Esophagus muscularis mucosa (tissue), 3 donors: ENCODE measurements around the gene TPGS1.

ENCODE experiments used
- POLR2A ChIP-seq: fragments of 450-650 bp; IDR thresholded peaks from one replicate; pipeline ENCODE4 v1.6.1; 2017; ENCODE audit warnings: antibody characterized with exemption, moderate library complexity, mild to moderate bottlenecking, low read depth
- POLR2AphosphoS5 ChIP-seq, 2 donors: sonication (generic); formaldehyde crosslinking; IDR thresholded peaks; one replicate each; pipeline ENCODE4 v1.6.1; 2017; ENCODE audit warnings: antibody characterized with exemption in 2 of 2
- TF ChIP-seq, protein P1 (sequence below), 3 experiments: fragments of 200-600 bp in 2 of 3; fragments of 450-650 bp in 1 of 3; sonication (generic) in 2 of 3; IDR thresholded peaks; one replicate each; pipeline ENCODE4 v1.5.1; 2017 to 2019; ENCODE audit warnings: antibody characterized with exemption in 3 of 3, mild to moderate bottlenecking in 2 of 3, moderate library complexity in 1 of 3

DNA sequence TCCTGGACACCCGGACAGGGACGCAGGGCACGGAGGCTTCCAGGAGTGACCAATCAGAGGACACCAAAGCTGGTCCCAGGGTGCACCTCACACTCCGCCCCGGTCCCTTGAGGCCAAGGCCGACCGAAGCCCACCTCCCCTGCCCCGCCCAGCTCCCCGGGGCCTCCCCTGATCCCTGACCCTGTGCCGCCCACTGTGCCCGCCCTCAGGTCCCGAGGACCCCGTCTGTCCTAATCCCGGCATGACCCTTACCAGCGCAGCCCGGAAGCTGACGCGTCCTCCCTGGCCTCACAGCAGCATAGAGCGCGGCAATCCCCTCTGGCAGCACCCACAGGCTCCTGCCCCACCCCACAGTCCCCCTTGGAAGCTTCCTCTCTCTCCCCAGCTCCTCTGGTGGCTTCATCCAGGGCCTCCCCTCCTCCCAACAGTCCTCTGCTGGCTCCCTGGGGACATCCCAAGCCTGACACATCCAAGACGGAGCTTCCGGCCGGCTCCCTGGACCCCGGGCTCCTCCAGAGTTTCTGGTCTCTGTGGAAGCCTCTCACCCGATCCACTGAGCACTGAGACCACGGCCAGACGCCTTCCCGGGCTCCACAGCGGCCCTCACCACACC lies 16.9 kb downstream of the TPGS1 start:
- TF ChIP-seq, protein P1, sequence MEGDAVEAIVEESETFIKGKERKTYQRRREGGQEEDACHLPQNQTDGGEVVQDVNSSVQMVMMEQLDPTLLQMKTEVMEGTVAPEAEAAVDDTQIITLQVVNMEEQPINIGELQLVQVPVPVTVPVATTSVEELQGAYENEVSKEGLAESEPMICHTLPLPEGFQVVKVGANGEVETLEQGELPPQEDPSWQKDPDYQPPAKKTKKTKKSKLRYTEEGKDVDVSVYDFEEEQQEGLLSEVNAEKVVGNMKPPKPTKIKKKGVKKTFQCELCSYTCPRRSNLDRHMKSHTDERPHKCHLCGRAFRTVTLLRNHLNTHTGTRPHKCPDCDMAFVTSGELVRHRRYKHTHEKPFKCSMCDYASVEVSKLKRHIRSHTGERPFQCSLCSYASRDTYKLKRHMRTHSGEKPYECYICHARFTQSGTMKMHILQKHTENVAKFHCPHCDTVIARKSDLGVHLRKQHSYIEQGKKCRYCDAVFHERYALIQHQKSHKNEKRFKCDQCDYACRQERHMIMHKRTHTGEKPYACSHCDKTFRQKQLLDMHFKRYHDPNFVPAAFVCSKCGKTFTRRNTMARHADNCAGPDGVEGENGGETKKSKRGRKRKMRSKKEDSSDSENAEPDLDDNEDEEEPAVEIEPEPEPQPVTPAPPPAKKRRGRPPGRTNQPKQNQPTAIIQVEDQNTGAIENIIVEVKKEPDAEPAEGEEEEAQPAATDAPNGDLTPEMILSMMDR (IDR thresholded peaks at IDR 0.05), result no peak
- TF ChIP-seq POLR2AphosphoS5 (IDR thresholded peaks at IDR 0.05) (no peak), POLR2A (no peak)
